Neural cell (in vitro differentiated cells): ENCODE measurements around the gene LEO1.

Experiments used
- EZH2 ChIP-seq: fragments of 200-600, 300-800 bp; shearing (Covaris generic), sonication (generic); IDR thresholded peaks from 2 replicates; pipeline ENCODE4 v1.6.1; 2014; ENCODE audit warnings: antibody characterized with exemption, low read length, borderline replicate concordance, mild to moderate bottlenecking; ENCODE audit not compliant: insufficient read depth, poor library complexity, severe bottlenecking
- POLR2AphosphoS5 ChIP-seq: IDR thresholded peaks from 2 replicates; pipeline ENCODE4 v1.6.1; 2012
- TAF1 ChIP-seq: IDR thresholded peaks from 2 replicates; pipeline ENCODE4 v1.6.1; 2012; ENCODE audit warnings: low read depth
- TF ChIP-seq, protein P1 (sequence below): fragments of 450-650 bp; IDR thresholded peaks from 2 replicates; pipeline ENCODE4 v1.5.1; 2014; ENCODE audit warnings: antibody characterized with exemption, mild to moderate bottlenecking, moderate library complexity; ENCODE audit not compliant: poor library complexity, severe bottlenecking

DNA sequence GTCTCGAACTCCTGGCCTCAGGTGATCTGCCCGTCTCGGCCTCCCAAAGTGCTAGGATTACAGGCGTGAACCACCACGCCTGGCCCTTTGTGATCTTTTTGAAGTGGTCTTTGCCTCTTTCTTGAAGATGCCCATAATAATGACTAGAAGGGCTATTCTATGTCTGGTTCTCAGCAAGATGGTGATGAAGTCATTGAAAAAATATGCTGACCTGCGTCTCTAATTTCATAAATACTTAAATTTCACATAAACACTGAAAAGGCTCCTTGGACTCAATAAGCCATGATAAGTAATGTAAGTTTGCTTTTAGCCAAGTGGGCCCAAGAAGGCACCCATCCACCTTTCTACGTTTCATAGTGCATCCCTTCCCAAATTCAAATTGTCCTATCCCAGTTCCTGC, 46.7 kb upstream of the LEO1 start:
- TF ChIP-seq EZH2 = no peak
- TF ChIP-seq, protein P1, sequence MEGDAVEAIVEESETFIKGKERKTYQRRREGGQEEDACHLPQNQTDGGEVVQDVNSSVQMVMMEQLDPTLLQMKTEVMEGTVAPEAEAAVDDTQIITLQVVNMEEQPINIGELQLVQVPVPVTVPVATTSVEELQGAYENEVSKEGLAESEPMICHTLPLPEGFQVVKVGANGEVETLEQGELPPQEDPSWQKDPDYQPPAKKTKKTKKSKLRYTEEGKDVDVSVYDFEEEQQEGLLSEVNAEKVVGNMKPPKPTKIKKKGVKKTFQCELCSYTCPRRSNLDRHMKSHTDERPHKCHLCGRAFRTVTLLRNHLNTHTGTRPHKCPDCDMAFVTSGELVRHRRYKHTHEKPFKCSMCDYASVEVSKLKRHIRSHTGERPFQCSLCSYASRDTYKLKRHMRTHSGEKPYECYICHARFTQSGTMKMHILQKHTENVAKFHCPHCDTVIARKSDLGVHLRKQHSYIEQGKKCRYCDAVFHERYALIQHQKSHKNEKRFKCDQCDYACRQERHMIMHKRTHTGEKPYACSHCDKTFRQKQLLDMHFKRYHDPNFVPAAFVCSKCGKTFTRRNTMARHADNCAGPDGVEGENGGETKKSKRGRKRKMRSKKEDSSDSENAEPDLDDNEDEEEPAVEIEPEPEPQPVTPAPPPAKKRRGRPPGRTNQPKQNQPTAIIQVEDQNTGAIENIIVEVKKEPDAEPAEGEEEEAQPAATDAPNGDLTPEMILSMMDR = no peak
- no peak for TF ChIP-seq TAF1
- TF ChIP-seq POLR2AphosphoS5 = no peak
